HG03571 (cell line): ENCODE data around the gene TRNT1.
A peak's percentile ranks its signal among the peaks of the same experiment; 100 is the strongest.

ENCODE experiments used
- ATAC-seq: cut with Tn5 transposase; IDR thresholded peaks from one replicate; pipeline ENCODE4 v1.9.1; 2021; ENCODE audit not compliant: unreplicated experiment

TRNT1 gene

DNA sequence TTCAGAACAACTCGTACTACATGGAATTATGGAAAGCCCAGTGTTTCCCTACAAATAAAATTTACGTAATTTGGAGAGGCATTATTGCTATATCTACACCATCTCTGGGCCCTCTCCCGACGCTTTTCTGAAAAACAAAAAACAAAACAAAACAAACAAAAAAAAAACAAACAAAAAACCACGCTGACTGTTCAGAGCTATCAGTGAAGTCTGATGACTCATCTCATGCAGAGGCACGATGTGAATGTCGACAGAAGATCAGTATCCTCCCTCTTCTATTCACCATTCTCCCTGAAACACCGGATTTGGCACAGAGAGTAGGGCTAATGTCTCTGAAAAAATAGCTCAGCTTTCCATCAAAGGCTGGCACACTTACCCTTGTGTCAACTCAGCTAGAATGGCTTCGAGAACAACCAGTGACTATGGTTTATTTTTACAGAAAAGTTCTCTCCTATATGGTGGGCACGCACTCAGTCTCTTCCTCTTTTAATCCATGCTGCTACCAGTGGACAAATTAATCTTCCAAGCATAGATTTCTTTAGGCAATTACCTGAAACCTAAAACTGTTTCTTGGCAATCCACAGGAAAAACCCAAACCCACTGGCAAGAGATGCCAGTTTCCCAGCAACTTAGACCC is 51.2 kb downstream of the TRNT1 start:
- ATAC-seq = no peak

GRCh38 chr3:3178498-3179328 is 52.0 kb downstream of the TRNT1 start:
- ATAC-seq = peak; percentile 2

DNA sequence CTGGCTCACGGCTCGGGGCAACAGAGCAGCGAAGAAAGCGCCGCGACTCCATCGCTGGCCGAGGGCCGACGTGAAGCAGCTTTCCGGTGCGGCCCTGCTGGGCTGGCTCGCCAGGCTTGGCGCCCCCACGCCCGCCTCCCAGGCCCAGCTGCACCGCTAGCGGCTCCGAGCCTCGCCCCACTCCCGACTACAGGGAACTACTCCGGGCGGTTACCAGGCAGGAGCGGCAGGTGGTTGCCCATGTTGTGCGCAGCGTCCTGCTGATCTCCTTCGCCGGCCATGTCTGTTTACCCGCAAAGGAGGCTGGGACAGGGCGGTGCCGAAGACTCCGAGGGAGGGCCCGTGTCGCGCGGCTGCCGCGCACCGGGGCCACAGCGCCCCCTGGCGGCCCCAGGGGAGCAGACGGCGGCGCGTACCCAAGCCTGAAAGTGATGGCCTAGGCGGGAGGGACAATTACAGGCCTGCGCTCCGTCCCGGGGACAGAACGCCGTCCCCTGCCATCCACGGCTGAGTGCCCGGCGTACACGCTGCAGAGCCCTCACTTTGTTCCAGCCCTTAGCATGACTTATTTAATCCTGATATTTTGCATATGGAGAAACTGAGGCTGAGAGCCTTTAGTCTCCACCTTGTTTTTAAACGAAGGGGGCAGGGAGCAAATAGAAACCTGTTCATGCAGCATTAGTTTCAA is 52.8 kb downstream of the TRNT1 start, which contains the start of gene CRBN:
Gene CRBN (minus strand): TSS at position 285 of the 688 bp plus-strand sequence. CDS start 4 bp downstream, at position 281.
- peak; percentile 99 for ATAC-seq

DNA sequence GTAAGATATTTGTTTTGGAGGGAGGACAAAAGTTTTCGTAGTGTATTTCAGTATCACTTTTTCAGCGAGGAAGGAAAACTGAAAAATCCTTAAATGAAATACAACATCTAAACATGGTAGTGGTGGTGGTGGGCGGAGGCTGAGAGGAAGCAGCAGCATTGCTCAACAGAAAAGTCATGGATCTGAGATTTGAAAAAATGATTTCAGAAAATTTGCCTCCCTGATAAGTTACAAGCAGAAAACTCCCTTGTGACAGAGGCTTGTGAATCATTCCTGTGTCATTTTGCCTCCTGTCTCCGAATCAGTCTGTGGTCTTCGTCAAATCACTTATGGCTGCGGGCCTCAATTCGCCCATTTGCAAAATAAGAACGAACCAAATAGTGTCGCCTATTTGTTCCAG is 53.7 kb downstream of the TRNT1 start:
- ATAC-seq = no peak

- no peak for ATAC-seq
Observed at GRCh38 chr3:3184876-3185275, 58.1 kb downstream of the TRNT1 start.

GRCh38 chr3:3189102-3189727 is 62.5 kb downstream of the TRNT1 start:
- ATAC-seq = no peak

DNA sequence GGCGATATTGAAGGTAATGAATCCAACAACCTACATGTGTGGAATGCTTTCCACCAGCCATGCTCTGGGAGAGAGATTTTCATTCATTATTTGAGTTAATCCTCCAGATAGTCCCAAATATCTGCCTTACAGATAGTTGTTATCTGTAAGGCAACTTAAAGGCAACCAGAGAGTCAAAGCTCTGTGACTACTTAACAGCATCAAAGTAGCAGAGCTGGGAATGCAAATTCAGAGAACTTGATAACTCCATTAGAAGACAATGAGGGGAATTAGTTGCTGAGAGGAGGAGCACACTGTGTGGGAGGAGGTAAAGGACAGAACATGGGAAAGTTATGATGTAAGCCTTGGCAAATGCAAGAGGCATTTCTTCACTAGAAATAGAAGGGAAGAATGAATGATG is 63.2 kb downstream of the TRNT1 start:
- ATAC-seq = no peak

DNA sequence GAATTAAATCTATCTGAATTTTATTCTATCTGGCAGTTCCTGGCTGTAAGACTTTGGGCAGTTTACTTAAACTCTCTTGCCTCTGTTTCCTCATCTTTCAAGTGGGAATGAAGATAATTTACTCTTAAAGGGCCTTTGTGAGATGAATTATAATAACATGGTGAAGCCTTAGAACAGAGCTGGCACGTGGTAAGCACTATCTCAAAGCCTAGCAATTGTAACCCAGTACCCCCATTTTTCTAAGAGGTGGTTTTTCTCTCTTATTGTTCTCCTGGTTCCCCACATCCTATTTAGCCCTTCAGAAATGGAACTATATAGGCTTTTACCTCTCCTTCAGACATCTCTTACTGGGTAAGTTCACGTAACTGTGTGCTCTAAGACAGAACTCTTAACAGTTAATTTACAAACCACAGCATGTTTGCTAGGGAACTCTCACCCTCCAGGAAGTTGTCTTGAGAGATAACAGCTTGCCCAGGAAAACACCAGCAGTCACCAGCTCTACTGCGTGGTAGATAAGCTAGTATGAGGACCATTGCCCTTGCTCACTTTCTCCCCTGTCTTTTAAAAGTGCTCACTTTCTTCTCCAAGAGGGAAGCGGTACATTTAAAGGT is 65.0 kb downstream of the TRNT1 start:
- no peak for ATAC-seq

DNA sequence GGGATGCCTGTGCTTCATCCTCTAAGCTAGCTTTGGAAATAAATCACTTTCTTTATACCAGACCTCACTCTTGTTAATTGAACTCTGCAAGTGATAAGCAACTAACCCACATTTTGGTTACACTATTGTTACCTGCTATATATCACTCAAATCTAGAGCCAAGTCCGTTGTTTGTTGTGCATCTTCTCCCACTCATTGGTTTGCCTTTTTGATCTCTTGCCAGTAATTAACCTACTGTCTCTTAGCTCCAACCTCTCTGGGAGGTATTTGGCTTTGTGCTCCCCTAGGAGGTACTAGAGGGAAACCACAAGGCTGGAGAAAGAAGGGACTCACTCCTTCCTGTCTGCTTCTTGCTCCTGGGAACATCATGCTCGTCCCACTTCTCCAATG is 65.5 kb downstream of the TRNT1 start:
- no peak for ATAC-seq

DNA sequence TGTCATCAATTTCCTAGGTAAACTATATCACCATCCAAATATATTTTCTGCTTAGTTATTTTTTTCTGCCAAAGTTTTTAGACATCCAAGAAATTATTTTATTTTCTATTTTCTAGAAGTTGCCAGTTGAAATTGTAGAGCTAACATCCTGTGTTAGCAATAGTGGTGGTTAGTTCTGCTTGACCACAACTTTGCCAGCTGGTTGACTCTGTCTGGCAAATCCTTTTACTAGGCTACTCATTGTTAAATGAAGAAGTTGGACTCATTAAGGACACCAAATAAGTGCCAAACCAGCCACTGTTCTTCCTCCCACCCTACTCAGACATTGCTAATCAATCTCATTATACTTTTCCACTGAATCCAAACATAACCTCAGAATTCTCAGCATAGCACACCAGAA is 68.1 kb downstream of the TRNT1 start:
- no peak for ATAC-seq

GRCh38 chr3:3196148-3196861 is 69.6 kb downstream of the TRNT1 start:
- ATAC-seq = no peak
